ENCODE results near the gene ZNF620. TPM values are rescaled to one million over a fixed set of nuclear protein-coding genes. Genes with fewer than 3 reads are reported as not detected.

Gene ZNF620
- total RNA-seq, 2 experiments from 2014 or later, result 2.9 to 3.7 TPM

DNA sequence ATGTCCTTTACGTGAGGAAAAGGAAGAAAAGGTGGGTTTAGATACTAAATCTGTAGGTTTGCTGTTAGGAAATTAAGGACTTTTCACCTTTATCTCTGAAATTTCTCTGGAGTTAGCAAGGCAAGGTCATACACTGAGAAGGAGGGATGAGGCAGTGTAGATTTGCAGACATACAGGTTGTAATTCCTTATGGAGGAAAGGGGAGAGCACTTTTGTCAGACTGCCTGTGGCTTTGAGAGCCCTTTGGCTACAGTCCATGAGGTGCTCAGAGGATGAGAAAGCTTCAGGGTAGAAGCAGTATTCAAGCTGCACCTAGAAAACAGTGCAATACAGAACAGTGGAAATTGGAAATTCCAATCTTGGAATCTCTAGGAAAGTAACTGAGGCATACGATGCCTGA lies 40.4 kb upstream of the ZNF620 start:
- POLR2A ChIA-PET, result interaction anchor here (1.3 kb wide), 1 partner anchor 9 kb away, joined by 4 read pairs; no protein-coding TSS in a partner anchor
- CTCF ChIA-PET, result no interaction called here

GRCh38 chr3:40468018-40468417 lies 37.8 kb upstream of the ZNF620 start:
- no peak overlapping the region for H3K27ac Mint-ChIP-seq
- CTCF ChIA-PET, result no interaction called here
- POLR2A ChIA-PET, result interaction anchor here (0.9 kb wide), 1 partner anchor 9 kb away, joined by 3 read pairs; the partner anchor contains the start of gene ZNF619

More for the DNA sequence above, 40.4 kb upstream of the ZNF620 start:
- H3K9me3 Mint-ChIP-seq, result no peaks in the 10 kb centered on the region
- no peak overlapping the region for H3K27ac Mint-ChIP-seq
- intact Hi-C loops (cut with micrococcal nuclease), result no loop called here
- H3K27me3 Mint-ChIP-seq, result no peaks in the 10 kb centered on the region
- peaks cover 24% of the 10 kb centered on the region for H3K4me1 Mint-ChIP-seq (ENCODE audit: low read depth)
- peaks cover 43% of the 10 kb centered on the region for H3K36me3 Mint-ChIP-seq
- DNase-seq, result no peak
- H3K4me3 Mint-ChIP-seq, result no peak overlapping the region

GRCh38 chr3:40470701-40471100 lies 35.1 kb upstream of the ZNF620 start:
- Mint-ChIP-seq H3K27ac (no peak overlapping the region), H3K4me1 (ENCODE audit: low read depth) (no peaks in the 10 kb centered on the region), H3K9me3 (no peaks in the 10 kb centered on the region), H3K4me3 (no peak overlapping the region), H3K36me3 (peaks cover 14% of the 10 kb centered on the region), H3K27me3 (no peaks in the 10 kb centered on the region)
- POLR2A ChIA-PET, result no interaction called here
- no peak for DNase-seq
- intact Hi-C loops (cut with micrococcal nuclease), result no loop called here
- CTCF ChIA-PET, result no interaction called here

More at GRCh38 chr3:40468018-40468417, 37.8 kb upstream of the ZNF620 start:
- Mint-ChIP-seq H3K36me3 (peaks cover 26% of the 10 kb centered on the region), H3K27me3 (no peaks in the 10 kb centered on the region), H3K4me1 (ENCODE audit: low read depth) (peaks cover 10% of the 10 kb centered on the region), H3K9me3 (no peaks in the 10 kb centered on the region), H3K4me3 (no peak overlapping the region)
- DNase-seq, result no peak
- intact Hi-C loops (cut with micrococcal nuclease), result no loop called here

DNA sequence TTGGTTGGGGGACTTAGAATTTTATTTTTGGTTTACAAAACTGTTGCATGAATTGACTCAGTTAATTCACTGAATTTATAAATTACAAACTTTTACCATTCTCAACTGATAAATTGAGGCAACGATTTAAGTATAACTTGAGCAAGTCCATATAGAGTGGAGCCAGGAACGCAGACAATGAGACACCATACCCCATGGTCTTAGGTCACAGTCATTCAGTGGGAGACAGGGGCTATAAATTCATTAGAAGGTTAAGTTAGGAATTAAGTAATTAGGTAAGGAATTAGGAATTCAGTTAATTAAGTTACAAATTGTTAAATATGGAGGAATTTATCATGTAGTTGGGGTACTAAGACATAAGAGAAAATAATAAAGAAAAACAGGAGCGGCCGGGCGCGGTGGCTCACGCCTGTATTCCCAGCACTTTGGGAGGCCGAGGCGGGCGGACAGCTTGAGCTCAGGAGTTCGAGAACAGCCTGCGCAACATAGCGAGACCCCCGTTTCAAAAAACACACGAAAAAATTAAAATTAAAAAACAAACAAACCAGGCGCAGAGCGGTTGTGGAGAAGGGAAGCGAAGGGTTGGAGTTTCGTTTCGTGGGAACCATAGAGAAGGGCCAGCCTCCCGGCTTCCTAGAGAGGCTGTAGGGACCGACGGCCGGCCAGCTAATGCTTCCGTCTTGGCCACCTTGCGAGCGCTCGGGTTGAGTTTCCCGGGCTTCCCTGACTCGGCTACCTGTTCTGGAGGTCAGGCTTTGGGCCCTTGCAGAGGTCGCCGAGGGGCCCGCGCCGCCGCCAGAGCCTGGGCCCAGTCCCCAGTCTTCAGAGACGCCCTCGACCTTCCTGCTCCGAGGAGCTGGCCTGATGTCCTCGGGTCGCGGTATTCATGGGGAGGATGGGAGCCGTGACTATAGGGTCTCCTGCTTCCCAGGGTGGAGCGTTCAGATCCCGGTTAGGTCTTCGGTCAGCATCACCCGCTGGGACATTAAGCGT lies 29.1 kb upstream of the ZNF620 start, which contains the start of gene ZNF619:
ZNF619 (plus strand) TSS at position 645 of the 993 bp plus-strand sequence. CDS start 858 bp downstream, outside the sequence.
- POLR2A ChIA-PET, result interaction anchor here (0.6 to 1.4 kb wide), 6 partner anchors 9 to 47 kb away, joined by 3 to 4 read pairs (median 3); partner anchors contain the start of genes ZNF620 and ZNF621
- CTCF ChIA-PET, result interaction anchor here (1.4 to 1.6 kb wide), 2 partner anchors 19 to 29 kb away, joined by 4 to 5 read pairs; partner anchors contain the start of genes RPL14 and ZNF620
- peak within 1 kb of the TSS; percentile 67 for H3K27ac Mint-ChIP-seq
- H3K4me3 Mint-ChIP-seq, result peak within 1 kb of the TSS; percentile 84
- H3K36me3 Mint-ChIP-seq, result peaks cover 8% of the 10 kb centered on the region
- peaks cover 12% of the 10 kb centered on the region for H3K4me1 Mint-ChIP-seq (ENCODE audit: low read depth)
- no peaks in the 10 kb centered on the region for H3K27me3 Mint-ChIP-seq
- intact Hi-C loops (cut with micrococcal nuclease), result loop anchor here (1.0 to 2.0 kb wide), 2 partner anchors 19 to 48 kb away; partner anchors contain the start of genes RPL14 and ZNF621
- peak; percentile 66 for DNase-seq
- H3K9me3 Mint-ChIP-seq, result no peaks in the 10 kb centered on the region

DNA sequence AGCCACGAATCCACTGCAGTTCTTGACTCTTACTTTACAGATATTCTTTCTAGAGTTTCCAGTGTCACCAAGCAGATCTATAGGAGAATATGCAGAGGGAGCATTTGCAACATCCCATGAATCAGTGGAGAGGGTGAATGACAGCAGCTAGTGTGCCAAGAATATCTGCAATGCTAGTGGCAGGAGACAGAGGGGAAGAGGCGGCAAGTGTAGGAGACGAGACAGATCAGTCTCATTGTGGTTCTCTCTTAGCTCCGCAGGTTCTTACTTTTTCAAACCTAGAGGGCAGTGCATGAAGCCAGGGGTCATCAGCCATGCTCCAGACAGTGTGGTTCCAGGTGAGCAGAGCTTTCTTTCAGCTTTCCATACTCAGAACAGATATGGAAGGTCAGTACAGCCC lies 28.2 kb upstream of the ZNF620 start:
- H3K4me3 Mint-ChIP-seq, result peak overlapping the region; percentile 84
- peaks cover 17% of the 10 kb centered on the region for H3K4me1 Mint-ChIP-seq (ENCODE audit: low read depth)
- no peak for DNase-seq
- intact Hi-C loops (cut with micrococcal nuclease), result loop anchor here (1.0 to 2.0 kb wide), 2 partner anchors 20 to 47 kb away; partner anchors contain the start of genes RPL14 and ZNF621
- POLR2A ChIA-PET, result interaction anchor here (0.6 to 1.4 kb wide), 4 partner anchors 25 to 47 kb away, joined by 3 to 4 read pairs (median 4); partner anchors contain the start of genes ZNF620 and ZNF621
- H3K27ac Mint-ChIP-seq, result no peak overlapping the region
- no peaks in the 10 kb centered on the region for H3K9me3 Mint-ChIP-seq
- peaks cover 14% of the 10 kb centered on the region for H3K36me3 Mint-ChIP-seq
- CTCF ChIA-PET, result interaction anchor here (1.3 to 1.6 kb wide), 3 partner anchors 20 to 168 kb away, joined by 3 to 5 read pairs (median 4); partner anchors contain the start of genes EIF1B, RPL14 and ZNF620
- no peaks in the 10 kb centered on the region for H3K27me3 Mint-ChIP-seq

- DNase-seq, result no peak
- CTCF ChIA-PET, result no interaction called here
- no peaks in the 10 kb centered on the region for H3K27me3 Mint-ChIP-seq
- POLR2A ChIA-PET, result interaction anchor here (1.2 kb wide), 1 partner anchor 27 kb away, joined by 3 read pairs; no protein-coding TSS in a partner anchor
- peaks cover 5% of the 10 kb centered on the region for H3K4me1 Mint-ChIP-seq (ENCODE audit: low read depth)
- H3K27ac Mint-ChIP-seq, result no peak overlapping the region
- peaks cover 48% of the 10 kb centered on the region for H3K36me3 Mint-ChIP-seq
- intact Hi-C loops (cut with micrococcal nuclease), result no loop called here
- H3K9me3 Mint-ChIP-seq, result peaks cover 23% of the 10 kb centered on the region
- H3K4me3 Mint-ChIP-seq, result no peak overlapping the region
Measured at GRCh38 chr3:40487172-40487571, 18.7 kb upstream of the ZNF620 start.

- Mint-ChIP-seq H3K27ac (no peak overlapping the region), H3K4me1 (ENCODE audit: low read depth) (no peaks in the 10 kb centered on the region), H3K4me3 (no peak overlapping the region), H3K9me3 (peaks cover 23% of the 10 kb centered on the region), H3K27me3 (no peaks in the 10 kb centered on the region), H3K36me3 (peaks cover 30% of the 10 kb centered on the region)
- ChIA-PET CTCF (no interaction called here), POLR2A (no interaction called here)
- no peak for DNase-seq
- intact Hi-C loops (cut with micrococcal nuclease), result no loop called here
Measured at GRCh38 chr3:40490916-40491315, 14.9 kb upstream of the ZNF620 start.

GRCh38 chr3:40494698-40495097 lies 11.1 kb upstream of the ZNF620 start:
- H3K27ac Mint-ChIP-seq, result no peak overlapping the region
- H3K4me3 Mint-ChIP-seq, result no peak overlapping the region
- DNase-seq, result no peak
- POLR2A ChIA-PET, result no interaction called here
- no peaks in the 10 kb centered on the region for H3K27me3 Mint-ChIP-seq
- no peaks in the 10 kb centered on the region for H3K9me3 Mint-ChIP-seq
- H3K4me1 Mint-ChIP-seq (ENCODE audit: low read depth), result no peaks in the 10 kb centered on the region
- peaks cover 2% of the 10 kb centered on the region for H3K36me3 Mint-ChIP-seq
- intact Hi-C loops (cut with micrococcal nuclease), result no loop called here
- CTCF ChIA-PET, result interaction anchor here (1.6 kb wide), 1 partner anchor 11 kb away, joined by 4 read pairs; the partner anchor contains the start of gene ZNF620

DNA sequence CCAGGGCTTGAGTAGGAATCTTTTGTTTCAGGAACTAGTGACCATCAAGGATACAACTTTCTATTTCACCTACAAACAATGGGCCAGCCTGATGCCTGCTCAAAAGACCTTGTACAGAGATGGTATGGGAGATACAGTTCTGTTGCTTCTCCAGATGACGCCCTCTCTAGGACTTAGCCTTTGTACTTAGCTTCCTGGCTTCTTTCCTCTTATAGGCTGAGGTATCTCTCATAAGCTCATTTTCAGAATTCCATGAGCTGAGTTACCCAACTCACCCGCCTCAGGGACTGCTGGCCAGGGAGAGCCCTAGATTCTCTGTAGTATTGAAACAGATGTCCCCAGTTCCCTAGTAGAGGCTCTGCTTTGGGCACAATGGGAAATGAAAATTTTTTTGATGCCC lies 8.6 kb upstream of the ZNF620 start:
- H3K9me3 Mint-ChIP-seq, result no peaks in the 10 kb centered on the region
- CTCF ChIA-PET, result interaction anchor here (0.5 kb wide), 1 partner anchor 76 kb away, joined by 3 read pairs; no protein-coding TSS in a partner anchor
- no peak overlapping the region for H3K4me3 Mint-ChIP-seq

GRCh38 chr3:40499952-40500351 lies 5.9 kb upstream of the ZNF620 start:
- CTCF ChIA-PET, result interaction anchor here (0.5 kb wide), 1 partner anchor 182 kb away, joined by 3 read pairs; no protein-coding TSS in a partner anchor
- no peak overlapping the region for H3K4me3 Mint-ChIP-seq
- no peaks in the 10 kb centered on the region for H3K27me3 Mint-ChIP-seq
- peaks cover 7% of the 10 kb centered on the region for H3K4me1 Mint-ChIP-seq (ENCODE audit: low read depth)
- no peaks in the 10 kb centered on the region for H3K36me3 Mint-ChIP-seq
- no peak for DNase-seq
- no peak overlapping the region for H3K27ac Mint-ChIP-seq
- H3K9me3 Mint-ChIP-seq, result no peaks in the 10 kb centered on the region
- POLR2A ChIA-PET, result no interaction called here
- intact Hi-C loops (cut with micrococcal nuclease), result no loop called here

More for the DNA sequence above, 8.6 kb upstream of the ZNF620 start:
- H3K36me3 Mint-ChIP-seq, result no peaks in the 10 kb centered on the region
- no peaks in the 10 kb centered on the region for H3K27me3 Mint-ChIP-seq
- POLR2A ChIA-PET, result no interaction called here
- DNase-seq, result no peak
- no peak overlapping the region for H3K27ac Mint-ChIP-seq
- intact Hi-C loops (cut with micrococcal nuclease), result no loop called here
- no peaks in the 10 kb centered on the region for H3K4me1 Mint-ChIP-seq (ENCODE audit: low read depth)

- no peaks in the 10 kb centered on the region for H3K36me3 Mint-ChIP-seq
Measured at GRCh38 chr3:40502034-40502433, 3.8 kb upstream of the ZNF620 start.

More at GRCh38 chr3:40502034-40502433, 3.8 kb upstream of the ZNF620 start:
- no peak overlapping the region for H3K27ac Mint-ChIP-seq
- ChIA-PET POLR2A (no interaction called here), CTCF (no interaction called here)
- H3K27me3 Mint-ChIP-seq, result no peaks in the 10 kb centered on the region
- no peaks in the 10 kb centered on the region for H3K9me3 Mint-ChIP-seq
- DNase-seq, result no peak
- peaks cover 17% of the 10 kb centered on the region for H3K4me1 Mint-ChIP-seq (ENCODE audit: low read depth)
- intact Hi-C loops (cut with micrococcal nuclease), result no loop called here
- no peak overlapping the region for H3K4me3 Mint-ChIP-seq

Measured in activated CD4-positive, alpha-beta memory T cell treated with anti-CD3 and anti-CD28 coated beads for 36 hours (primary cell).